ENCODE measurements around the gene SCMH1.
A peak's percentile ranks its signal among the peaks of the same experiment; 100 is the strongest.
"Not testable (repeated sequence)": the region's sequence is repeated elsewhere in the genome, so short reads cannot be mapped to it uniquely, and the experiment has no call there.

SCMH1 gene

DNA sequence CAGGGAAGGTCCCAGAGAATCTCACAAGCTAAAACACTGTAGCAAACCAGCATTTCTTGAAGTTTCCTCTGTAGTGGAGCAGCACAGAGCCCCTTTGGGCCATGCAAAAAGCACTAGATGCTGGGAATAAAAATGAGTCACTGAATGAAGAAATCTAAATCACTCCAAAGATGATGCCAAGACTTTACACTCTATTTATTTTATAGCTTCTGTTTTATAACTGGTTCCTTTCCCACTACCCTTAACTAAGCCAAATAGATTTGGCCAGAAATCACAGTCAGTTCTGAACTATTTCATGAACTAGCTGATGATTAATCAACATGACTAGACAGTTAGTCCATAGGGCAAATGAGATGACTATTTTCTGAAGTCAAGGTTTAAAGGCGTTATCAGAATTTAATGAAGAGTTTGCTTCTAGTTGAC lies 89.5 kb downstream of the SCMH1 start:
- ATAC-seq: no peak

DNA sequence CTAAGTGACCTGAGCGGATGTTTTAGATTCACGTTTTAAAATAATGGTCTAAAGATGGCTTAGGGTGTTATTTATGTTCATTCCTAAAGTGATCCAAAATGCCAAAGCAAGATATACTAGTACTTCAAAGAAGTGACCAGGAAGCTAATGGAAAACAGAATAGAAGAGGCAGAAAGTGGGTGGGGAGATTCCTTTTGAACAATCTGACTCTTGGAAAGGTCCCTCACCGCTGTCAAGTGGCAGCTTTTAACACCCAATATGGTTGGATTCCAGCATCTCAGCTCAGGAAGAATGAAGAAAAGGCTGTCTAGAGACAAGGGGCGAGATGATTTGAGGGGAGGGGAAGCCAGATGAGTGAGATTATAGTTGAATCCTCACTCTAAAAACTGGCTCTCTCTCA lies 90.3 kb downstream of the SCMH1 start:
- no peak for ATAC-seq

DNA sequence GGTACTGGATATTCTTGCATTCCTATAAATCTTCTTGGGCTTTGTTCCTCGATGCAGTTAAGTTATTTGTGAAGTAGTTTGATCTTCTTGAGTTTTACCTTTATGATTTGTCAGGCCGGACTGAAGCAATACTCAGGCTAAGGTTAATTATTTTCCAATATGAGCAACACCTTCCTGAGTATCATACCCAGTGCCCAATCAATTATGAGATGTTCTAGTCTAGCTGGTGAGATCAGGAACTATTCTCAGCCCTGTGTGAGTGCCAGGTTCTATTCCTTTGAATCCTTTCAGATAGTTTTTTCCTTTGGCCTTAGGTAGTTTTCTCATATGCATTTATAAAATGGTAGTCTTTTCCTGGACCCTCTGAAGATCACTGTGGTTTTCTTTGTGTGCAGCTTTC lies 92.5 kb downstream of the SCMH1 start:
- ATAC-seq: no peak

DNA sequence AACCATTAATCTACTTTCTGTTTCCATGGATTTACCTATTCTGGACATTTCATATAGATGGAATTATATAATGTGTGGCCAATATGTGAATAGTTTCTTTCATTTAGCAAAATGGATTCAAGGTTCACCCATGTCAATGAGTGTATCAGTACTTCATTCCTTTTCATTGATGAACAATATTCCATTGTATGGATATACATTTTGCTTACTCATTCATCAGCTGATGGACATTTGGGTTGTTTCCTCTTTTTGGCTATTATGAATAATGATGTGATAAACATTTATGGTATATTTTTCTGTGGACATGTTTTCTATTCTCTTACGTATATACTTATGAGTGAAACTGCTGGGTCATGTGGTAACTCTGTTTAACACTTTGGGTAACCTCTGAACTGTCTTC lies 97.8 kb downstream of the SCMH1 start:
- ATAC-seq: no peak

DNA sequence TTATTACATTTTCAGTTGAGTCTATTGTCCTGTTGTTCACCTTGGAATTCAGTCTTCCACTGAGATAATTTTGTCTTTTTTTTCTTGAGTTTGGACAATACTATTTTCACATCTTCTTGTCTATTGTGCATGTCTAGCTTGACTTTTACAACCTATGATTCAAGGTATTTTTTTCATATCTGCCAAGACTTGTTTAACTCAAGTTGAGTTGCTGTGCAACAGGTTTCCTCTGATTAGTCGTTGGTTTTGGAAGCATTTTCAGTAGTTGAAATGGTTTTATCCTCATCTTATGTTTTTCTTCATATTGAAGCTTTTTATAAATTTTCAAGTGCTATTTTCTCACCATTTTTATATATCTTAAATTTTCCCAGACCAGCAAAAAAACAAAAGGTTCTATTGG lies 103.6 kb downstream of the SCMH1 start:
- no peak for ATAC-seq

DNA sequence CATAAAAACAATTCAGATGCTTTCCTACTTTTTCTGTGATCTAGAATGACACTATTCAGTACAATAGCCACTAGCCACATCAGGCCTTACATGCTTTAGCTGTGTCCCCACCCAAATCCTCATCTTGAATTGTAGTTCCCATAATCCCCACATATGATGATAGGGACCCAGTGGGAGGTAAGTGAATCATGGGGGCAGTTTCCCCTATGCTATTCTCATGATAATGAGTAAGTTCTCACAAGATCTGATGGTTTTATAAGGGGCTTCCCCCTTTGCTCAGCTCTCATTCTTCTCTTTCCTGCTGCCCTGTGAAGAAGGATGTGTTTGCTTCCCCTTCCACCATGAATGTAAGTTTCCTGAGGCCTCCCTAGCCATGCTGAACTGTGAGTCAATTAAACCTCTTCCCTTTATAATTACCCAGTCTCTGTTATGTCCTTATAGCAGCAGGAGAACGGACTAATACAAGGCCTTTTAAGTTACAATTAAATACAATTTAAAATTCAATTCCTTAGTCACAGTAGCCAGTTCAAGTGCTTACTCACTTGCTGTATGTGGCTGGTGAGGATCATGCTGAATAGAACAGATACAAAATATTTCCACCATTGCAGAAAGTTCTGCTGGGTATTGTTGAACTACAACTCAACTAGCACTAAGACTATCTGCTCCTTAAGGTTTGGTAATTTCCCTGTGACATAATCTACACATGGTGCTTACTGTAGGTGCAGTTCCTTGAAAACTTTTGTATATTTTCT lies 106.7 kb downstream of the SCMH1 start:
- peak; percentile 41 to 43 for ATAC-seq

DNA sequence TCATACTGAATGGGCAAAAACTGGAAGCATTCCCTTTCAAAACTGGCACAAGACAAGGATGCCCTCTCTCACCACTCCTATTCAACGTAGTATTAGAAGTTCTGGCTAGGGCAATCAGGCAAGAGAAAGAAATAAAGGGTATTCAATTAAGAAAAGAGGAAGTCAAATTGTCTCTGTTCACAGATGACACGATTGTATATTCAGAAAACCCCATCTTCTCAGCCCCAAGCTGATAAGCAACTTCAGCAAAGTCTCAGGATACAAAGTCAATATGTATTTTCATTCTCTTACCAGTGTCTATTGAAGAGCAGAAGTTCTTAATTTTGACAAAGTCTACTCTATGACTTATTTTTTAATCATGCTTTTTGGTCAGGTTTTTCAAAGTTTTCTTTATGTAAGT lies 107.8 kb downstream of the SCMH1 start:
- ATAC-seq: not testable (repeated sequence)

DNA sequence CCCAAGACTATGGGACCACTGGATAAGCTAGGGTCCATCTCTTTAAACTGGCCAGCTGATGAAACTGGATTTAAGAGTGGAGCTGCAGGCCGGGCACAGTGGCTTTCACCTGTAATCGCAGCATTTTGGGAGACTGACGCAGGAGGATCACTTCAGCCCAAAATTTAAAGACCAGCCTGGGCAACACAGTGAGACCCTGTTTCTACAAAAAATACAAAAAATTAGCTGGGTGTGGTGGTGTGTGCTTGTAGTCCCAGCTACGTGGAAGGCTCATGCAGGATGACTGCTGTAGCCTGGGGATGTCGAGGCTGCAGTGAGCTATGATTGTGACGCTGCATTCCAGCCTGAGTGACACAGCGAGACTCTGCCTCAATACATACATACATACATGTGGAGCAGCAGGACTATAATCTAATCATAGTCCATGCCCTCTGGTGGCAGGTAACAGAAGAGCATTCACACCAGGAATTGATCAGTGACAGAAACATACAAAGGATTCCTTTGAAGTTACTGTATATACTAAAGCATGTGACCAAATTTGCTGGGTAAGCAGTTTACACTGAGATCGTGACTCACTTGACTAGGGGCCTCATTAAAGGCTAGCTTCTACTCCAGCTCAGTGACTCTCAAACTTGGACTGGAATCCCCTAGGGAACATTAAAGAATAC lies 119.1 kb downstream of the SCMH1 start:
- peak in 1 of 2 donors; percentile 73 for ATAC-seq

DNA sequence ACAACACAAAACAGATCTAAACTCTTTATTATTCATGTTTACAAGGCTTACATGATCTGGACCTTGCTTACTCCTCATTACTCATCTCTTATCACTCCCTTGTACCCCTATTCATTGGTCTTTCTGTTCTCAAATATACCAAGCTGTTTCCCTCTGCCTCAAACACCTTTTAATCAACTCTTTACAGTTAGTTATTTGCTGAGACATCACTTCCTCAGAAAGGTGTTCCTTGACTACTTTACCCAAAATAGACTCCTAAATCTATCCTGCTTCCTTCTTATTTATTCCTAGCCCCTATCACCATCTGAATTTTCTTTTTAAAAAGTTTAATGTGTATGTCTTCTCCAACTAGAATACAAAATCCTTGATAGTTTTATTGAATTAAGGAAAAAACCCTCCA lies 120.0 kb downstream of the SCMH1 start:
- no peak for ATAC-seq

DNA sequence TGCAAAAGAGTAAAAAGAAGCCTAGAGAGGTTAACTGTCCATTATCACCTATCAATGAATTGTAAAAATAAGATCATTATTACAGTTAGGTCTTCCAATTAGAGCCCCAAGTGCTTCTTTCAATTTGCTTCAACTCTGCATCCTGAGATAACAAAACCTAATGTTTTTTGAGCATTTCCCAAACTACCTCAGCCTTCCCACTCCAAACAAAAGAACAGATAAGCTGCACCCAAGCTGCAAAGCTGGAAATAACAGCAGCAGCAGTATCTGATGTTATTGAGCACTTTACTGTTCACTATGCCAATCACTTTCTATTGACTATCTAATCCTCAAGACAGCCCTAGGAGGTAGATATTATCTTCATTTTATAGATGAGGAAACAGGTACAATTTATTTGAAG lies 123.5 kb downstream of the SCMH1 start:
- no peak for ATAC-seq

DNA sequence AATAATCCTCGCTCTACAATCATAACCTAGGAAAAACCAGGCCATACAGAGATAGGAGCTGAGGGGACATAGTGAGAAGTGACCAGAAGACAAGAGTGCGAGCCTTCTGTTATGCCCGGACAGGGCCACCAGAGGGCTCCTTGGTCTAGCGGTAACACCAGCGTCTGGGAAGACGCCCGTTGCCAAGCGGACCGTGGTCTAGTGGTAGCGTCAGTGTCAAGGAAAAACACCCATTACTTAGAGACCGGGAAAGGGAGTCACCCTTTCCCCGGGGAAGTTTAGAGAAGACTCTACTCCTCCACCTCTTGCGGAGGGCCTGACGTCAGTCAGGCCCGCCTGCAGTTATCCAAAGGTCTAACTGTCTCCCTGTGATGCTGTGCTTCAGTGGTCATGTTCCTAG lies 124.9 kb downstream of the SCMH1 start:
- not testable (repeated sequence) for ATAC-seq

DNA sequence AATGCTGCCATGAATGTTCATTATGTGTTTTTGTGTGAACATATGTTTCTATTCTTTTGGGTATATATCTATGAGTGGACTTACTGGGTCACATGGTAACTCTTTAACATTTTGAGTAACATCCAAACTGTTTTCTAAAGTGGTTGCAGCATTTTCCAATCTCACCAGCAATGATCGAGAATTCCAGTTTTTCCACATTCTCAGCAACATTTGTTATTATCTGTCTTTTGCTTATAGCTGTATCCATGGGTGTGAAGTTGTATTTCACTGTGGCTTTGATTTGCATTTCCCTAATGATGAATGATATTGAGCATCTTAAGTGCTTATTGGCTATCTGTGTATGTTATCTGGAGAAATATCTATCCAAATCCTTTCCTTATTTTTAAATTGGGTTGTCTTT lies 131.4 kb downstream of the SCMH1 start:
- no peak for ATAC-seq

DNA sequence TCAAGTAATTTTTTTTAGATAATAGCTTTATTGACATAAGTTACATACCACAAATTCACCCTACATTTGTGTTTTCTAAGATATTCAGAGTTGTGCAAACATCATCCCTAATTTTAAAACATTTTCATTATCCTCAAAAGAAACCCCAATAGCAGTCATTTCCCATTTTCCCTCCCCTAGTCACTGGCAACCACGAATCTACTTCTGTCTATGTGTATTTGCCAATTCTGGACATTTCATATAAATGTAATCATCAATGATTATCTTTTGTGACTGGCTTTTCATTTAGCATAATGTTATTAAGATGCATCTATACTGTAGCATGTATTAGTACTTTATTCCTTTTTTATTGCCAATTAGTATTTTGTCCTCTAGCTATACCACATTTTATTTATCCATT lies 131.8 kb downstream of the SCMH1 start:
- no peak for ATAC-seq

DNA sequence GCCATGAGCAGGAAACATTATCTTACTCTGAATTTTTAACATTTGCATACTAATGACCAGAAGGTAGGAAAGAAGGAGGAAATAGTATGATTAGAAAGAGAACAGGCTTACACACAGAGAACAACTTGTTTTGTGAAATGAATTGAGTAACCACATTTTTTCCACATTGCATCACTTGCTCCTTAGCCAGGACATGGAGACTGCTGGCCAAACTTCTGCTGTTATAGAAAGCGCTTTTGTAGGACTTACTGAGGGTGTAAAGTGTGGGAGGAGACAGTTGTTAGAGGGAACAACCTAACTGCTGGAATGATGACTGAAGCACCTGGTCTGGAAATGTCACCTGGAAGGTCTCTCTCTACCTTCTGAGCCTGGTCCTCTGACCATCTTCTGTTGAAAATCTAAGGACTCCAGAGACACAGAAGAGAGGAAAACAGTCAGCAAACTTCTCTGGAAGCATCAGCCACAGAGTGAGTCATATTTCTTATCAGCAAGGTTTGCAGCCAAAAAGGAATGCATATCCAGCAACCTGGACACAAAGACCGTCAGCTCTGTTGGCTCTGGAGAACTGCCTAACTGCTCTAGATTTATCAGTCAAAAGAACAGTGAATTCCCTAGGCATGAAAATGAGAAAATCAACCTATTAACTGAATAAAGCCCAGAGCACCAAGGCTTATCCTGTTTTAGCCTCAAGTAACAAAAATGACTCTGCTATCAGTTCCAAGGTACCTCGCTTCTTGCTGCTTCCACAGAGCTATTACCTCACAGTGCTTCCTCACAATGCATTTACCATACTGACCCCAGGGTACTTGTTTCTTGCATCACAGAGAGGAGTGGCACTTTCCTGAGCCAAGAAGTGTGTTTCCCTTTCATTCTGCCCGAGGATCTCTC lies 132.6 kb downstream of the SCMH1 start:
- ATAC-seq: no peak

DNA sequence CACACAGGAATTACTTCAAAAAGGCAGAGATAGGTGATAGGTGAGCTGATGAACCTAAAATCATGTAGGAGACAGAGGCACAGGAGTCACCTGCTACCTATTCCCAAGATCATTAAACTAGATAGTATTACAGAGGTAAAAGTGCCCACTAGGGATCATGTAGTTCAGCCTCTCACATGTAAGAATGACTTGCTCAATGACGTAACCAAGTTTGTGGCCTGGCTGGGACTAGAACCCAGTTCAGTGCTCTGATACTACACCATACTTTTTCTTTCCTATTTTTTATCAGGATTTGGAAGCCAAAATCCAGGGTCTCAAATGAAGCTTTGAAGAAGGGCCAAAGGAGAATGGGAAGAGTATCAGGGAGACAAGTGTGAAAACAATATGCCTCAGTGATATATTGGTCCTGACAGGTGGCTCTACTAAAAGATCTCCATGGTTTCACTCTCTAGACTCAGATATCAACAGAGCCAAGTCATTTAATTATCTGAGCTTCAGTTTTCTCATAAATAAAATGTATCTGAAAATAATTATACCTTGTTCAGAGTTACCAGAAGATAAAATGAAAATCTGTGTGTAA lies 133.3 kb downstream of the SCMH1 start:
- no peak for ATAC-seq

DNA sequence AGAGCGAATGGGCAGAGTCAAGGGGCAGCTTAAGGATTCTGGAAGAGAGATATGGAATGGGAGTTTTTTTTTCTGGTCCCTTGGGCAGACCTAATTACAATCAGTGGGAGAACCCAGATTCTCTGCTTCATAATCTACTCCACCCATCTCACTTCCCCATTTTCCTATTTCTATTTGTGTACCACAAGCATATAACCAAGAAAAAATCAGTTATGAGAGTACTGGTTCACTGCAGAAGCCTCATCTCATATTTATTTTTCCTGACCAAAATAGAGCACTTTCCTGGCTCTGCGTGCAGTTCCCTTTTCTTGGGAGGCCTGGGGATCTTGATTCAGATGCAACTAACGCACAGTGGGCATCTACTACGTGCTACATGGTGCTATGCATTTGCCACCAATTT lies 138.3 kb downstream of the SCMH1 start:
- no peak for ATAC-seq

DNA sequence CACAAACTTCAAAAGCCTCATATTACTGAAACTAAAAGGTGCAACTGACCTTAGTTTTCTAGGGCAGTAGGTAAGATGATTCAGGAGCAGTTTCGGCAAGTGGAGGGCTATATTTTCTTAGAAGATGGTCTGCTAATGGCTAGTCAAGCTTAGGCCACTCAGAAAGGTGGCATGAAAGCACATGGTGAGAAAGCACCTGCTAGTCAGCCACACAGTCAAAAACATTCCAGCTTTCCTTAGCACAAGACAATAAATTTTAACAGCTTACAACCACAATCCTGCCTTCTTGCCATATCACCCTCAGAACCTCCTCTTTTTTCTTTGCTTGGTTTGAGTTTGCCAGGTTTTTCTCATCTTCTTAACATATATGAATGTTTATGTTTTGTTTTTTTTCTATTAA lies 139.5 kb downstream of the SCMH1 start:
- no peak for ATAC-seq

DNA sequence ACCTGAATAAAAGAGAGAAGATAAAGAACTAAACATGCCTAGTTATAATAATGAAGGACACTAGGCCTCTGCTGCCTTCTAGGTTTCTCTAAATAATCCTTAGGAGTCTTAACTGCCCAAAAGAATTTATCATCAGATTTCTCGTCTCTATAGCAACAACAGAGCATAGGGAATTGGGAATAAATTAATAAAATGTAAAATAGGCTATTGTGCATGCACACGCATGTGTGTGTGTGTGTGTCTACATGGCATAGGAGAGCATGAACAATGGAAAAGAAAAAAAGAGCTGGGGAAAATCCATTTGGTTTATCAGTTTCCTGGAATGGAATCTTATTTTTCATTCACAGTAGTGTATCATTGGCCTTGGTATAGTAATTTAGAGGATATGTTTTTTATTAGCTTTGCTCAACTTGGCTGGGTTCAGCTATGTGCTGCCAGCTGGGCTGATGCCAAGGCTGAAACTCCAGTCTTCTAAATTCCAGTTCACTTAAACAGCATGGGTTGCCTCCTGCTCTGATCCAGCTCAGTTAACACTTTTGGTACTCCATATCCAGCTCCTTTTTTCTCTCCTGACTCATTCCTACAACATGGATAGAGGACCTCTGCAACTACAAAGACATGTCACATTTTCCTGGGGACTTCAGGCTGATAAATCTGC lies 140.0 kb downstream of the SCMH1 start:
- ATAC-seq: no peak

DNA sequence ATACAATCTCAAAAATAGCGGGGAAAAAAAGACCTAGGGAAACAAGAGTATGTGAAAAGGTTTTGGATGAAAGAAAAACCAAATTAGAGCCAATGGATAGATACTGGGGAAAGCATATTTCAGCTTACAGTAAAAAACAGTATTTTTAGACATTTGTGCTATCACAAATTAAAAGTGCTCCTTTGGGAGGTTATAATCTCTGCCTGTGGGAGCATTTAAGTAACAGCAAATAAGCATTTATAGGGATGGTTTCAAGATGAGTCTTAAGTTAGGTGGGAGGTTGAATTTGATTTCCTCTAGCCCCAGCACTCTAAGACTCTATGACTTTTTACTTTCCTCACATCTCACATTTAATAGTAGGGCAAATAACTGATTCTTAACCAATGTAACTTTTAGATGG lies 141.0 kb downstream of the SCMH1 start:
- no peak for ATAC-seq

DNA sequence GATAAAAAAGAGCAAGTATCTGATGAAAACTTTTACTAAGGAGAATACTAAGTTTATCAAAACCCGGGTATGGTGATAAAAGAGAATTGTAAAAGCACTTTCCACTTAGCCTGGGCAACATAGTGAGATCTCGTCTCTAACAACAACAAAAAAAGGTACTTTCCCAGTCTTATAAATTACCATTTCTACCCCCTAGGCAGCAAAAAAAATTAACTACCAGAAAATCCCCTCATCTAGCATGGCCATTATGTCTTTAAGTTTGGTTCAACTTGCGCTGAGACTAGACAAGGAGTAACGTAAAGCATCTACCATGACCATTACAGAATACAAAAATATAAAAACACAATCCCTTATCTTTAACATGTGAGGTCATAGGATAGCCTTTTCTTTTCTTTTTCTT lies 141.9 kb downstream of the SCMH1 start:
- no peak for ATAC-seq

DNA sequence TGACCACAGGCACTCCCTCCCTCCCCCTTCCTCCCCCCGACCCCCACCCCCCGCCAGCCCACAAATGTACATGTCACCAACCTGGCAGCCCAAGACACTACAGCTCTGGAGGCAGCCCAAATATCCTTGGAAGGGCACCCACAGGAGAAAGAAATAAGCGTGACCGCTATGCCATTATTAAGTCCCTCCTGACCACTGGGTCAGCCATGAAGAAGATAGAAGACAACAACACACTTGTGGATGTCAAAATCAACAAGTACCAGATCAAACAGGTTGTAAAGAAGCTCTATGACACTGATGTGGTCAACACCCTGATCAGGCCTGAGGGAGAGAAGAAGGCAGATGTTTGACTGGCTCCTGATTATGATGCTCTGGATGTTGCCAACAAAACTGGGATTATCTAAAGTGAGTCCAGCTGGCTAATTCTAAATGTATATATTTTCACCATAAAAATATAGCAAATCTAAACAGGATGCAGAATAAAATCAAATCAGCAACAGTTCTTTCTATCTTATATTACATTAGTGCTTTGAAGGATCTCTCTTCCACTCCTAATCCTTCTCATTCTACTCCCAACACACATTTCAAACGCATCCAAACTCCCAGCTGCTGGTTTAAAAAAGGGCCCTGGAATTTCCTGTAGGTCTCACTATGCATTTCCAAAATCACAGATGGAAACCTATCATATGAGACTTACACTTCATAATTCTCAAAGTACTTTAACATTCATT lies 143.2 kb downstream of the SCMH1 start:
- no peak for ATAC-seq

DNA sequence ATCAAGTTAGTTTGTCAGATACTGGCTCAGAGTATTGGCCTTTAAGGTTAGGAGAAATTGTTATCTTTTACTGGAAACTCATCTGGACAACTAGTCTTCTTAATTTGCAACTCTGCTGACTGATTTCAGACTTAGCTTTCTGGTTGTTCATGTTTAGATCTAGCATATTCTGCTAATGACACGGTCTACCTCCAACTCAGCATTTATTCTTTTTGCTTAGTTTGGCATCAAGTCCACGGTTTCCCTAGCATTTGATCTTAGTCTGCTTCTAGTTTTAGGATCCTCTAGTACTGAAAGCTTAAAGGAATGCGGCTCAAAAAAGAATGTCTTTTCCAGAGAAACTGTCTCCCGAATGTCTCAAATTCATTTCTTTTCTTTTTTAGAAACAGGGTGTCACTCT lies 145.0 kb downstream of the SCMH1 start:
- no peak for ATAC-seq
